Neuron (in vitro differentiated cells): ENCODE data around the gene CRMP1.

Source experiments
- H2AFZ ChIP-seq: one replicate; pipeline ENCODE4 v1.6.1; 2013; ENCODE audit warnings: low read depth, mild to moderate bottlenecking, inconsistent platforms, low read length, moderate library complexity
- H3K27me3 ChIP-seq: one replicate; pipeline ENCODE4 v1.6.1; 2013; ENCODE audit warnings: low read length; ENCODE audit not compliant: insufficient read depth
- H3K36me3 ChIP-seq: one replicate; pipeline ENCODE4 v1.6.1; 2013; ENCODE audit warnings: low read length; ENCODE audit not compliant: insufficient read depth
- H3K4me1 ChIP-seq: one replicate; pipeline ENCODE4 v1.6.1; 2013; ENCODE audit warnings: low read length; ENCODE audit not compliant: insufficient read depth
- H3K4me3 ChIP-seq: 2 replicates; pipeline ENCODE4 v1.5.1; 2013; ENCODE audit warnings: mild to moderate bottlenecking, low read length, moderate library complexity
- H3K9me3 ChIP-seq: one replicate; pipeline ENCODE4 v1.6.1; 2013; ENCODE audit warnings: low read length

CRMP1 gene

GRCh38 chr4:5912614-5913019 lies 19.7 kb upstream of the CRMP1 start:
- no peak overlapping the region for H2AFZ ChIP-seq
- no peak overlapping the region for H3K4me3 ChIP-seq
- no peaks in the 10 kb centered on the region for H3K4me1 ChIP-seq
- no peaks in the 10 kb centered on the region for H3K9me3 ChIP-seq
- H3K27me3 ChIP-seq, result no peaks in the 10 kb centered on the region
- no peaks in the 10 kb centered on the region for H3K36me3 ChIP-seq

GRCh38 chr4:5908876-5909427 lies 16.1 kb upstream of the CRMP1 start:
- Histone ChIP-seq H3K27me3 (peaks cover 3% of the 10 kb centered on the region), H3K4me1 (no peaks in the 10 kb centered on the region), H2AFZ (no peak overlapping the region), H3K36me3 (no peaks in the 10 kb centered on the region), H3K4me3 (no peak overlapping the region), H3K9me3 (no peaks in the 10 kb centered on the region)

GRCh38 chr4:5906191-5906590 lies 13.3 kb upstream of the CRMP1 start:
- Histone ChIP-seq H3K4me1 (no peaks in the 10 kb centered on the region), H3K9me3 (no peaks in the 10 kb centered on the region), H3K4me3 (no peak overlapping the region), H2AFZ (no peak overlapping the region), H3K27me3 (peaks cover 16% of the 10 kb centered on the region), H3K36me3 (no peaks in the 10 kb centered on the region)

GRCh38 chr4:5905714-5906113 lies 12.8 kb upstream of the CRMP1 start:
- Histone ChIP-seq H3K4me3 (no peak overlapping the region), H3K27me3 (peaks cover 16% of the 10 kb centered on the region), H2AFZ (no peak overlapping the region)

GRCh38 chr4:5900844-5901243 lies 8.0 kb upstream of the CRMP1 start:
- Histone ChIP-seq H3K4me3 (no peak overlapping the region), H3K36me3 (no peaks in the 10 kb centered on the region), H3K9me3 (peaks cover 2% of the 10 kb centered on the region), H3K27me3 (peaks cover 26% of the 10 kb centered on the region), H2AFZ (no peak overlapping the region), H3K4me1 (no peaks in the 10 kb centered on the region)

More at GRCh38 chr4:5905714-5906113, 12.8 kb upstream of the CRMP1 start:
- H3K4me1 ChIP-seq, result no peaks in the 10 kb centered on the region
- no peaks in the 10 kb centered on the region for H3K36me3 ChIP-seq
- H3K9me3 ChIP-seq, result no peaks in the 10 kb centered on the region

- H3K27me3 ChIP-seq, result peaks cover 26% of the 10 kb centered on the region
- H3K4me1 ChIP-seq, result no peaks in the 10 kb centered on the region
- no peaks in the 10 kb centered on the region for H3K36me3 ChIP-seq
- H3K4me3 ChIP-seq, result no peak overlapping the region
- peaks cover 2% of the 10 kb centered on the region for H3K9me3 ChIP-seq
- H2AFZ ChIP-seq, result no peak overlapping the region
Measured at GRCh38 chr4:5899881-5900280, 7.0 kb upstream of the CRMP1 start.

- no peaks in the 10 kb centered on the region for H3K4me1 ChIP-seq
- no peaks in the 10 kb centered on the region for H3K36me3 ChIP-seq
- H3K9me3 ChIP-seq, result peaks cover 2% of the 10 kb centered on the region
- H2AFZ ChIP-seq, result no peak overlapping the region
- H3K4me3 ChIP-seq, result no peak overlapping the region
- peaks cover 26% of the 10 kb centered on the region for H3K27me3 ChIP-seq
Measured at GRCh38 chr4:5899396-5899795, 6.5 kb upstream of the CRMP1 start.

- Histone ChIP-seq H2AFZ (no peak overlapping the region), H3K4me3 (no peak overlapping the region), H3K27me3 (peaks cover 30% of the 10 kb centered on the region), H3K36me3 (no peaks in the 10 kb centered on the region), H3K4me1 (peaks cover 4% of the 10 kb centered on the region), H3K9me3 (peaks cover 2% of the 10 kb centered on the region)
Measured at GRCh38 chr4:5897674-5898073, 4.8 kb upstream of the CRMP1 start.

- H3K27me3 ChIP-seq, result peaks cover 20% of the 10 kb centered on the region
- H3K4me1 ChIP-seq, result peaks cover 21% of the 10 kb centered on the region
- H3K36me3 ChIP-seq, result no peaks in the 10 kb centered on the region
- no peak overlapping the region for H3K4me3 ChIP-seq
- no peak overlapping the region for H2AFZ ChIP-seq
- peaks cover 2% of the 10 kb centered on the region for H3K9me3 ChIP-seq
Measured at GRCh38 chr4:5895287-5895686, 2.4 kb upstream of the CRMP1 start.

GRCh38 chr4:5894266-5894665 lies 1.4 kb upstream of the CRMP1 start:
- no peaks in the 10 kb centered on the region for H3K36me3 ChIP-seq
- H3K9me3 ChIP-seq, result peaks cover 2% of the 10 kb centered on the region
- peaks cover 17% of the 10 kb centered on the region for H3K27me3 ChIP-seq
- no peak overlapping the region for H3K4me3 ChIP-seq
- H2AFZ ChIP-seq, result no peak overlapping the region
- H3K4me1 ChIP-seq, result peaks cover 28% of the 10 kb centered on the region

GRCh38 chr4:5893591-5893990 lies 705 bp upstream of the CRMP1 start:
- peaks cover 33% of the 10 kb centered on the region for H3K4me1 ChIP-seq
- peaks cover 2% of the 10 kb centered on the region for H3K9me3 ChIP-seq
- no peak overlapping the region for H2AFZ ChIP-seq
- peaks cover 14% of the 10 kb centered on the region for H3K27me3 ChIP-seq
- H3K4me3 ChIP-seq, result peak overlapping the region; percentile 44
- no peaks in the 10 kb centered on the region for H3K36me3 ChIP-seq

- peaks cover 14% of the 10 kb centered on the region for H3K27me3 ChIP-seq
Measured at GRCh38 chr4:5892323-5893003, 423 bp downstream of the CRMP1 start.

GRCh38 chr4:5891563-5892322 lies 1.1 kb downstream of the CRMP1 start:
- no peaks in the 10 kb centered on the region for H3K36me3 ChIP-seq
- peak overlapping the region; percentile 90 for H3K4me3 ChIP-seq
- H2AFZ ChIP-seq, result no peak overlapping the region
- peaks cover 39% of the 10 kb centered on the region for H3K4me1 ChIP-seq
- peaks cover 14% of the 10 kb centered on the region for H3K27me3 ChIP-seq
- no peaks in the 10 kb centered on the region for H3K9me3 ChIP-seq

More at GRCh38 chr4:5892323-5893003, 423 bp downstream of the CRMP1 start:
- Histone ChIP-seq H2AFZ (no peak overlapping the region), H3K4me1 (peaks cover 33% of the 10 kb centered on the region), H3K4me3 (peak overlapping the region; percentile 90), H3K36me3 (no peaks in the 10 kb centered on the region), H3K9me3 (peaks cover 2% of the 10 kb centered on the region)
